ENCODE results near the gene MAML3. TPM values are rescaled to one million over a fixed set of nuclear protein-coding genes. Genes with fewer than 3 reads are reported as not detected.
A peak's percentile ranks its signal among the peaks of the same experiment; 100 is the strongest.

The MAML3 gene
- total and polyA plus RNA-seq, 2 of the 13 experiments (the other 11 are each of a cell fraction or from before 2014, with no cell fraction given) = 0.05 to 0.13 TPM

DNA sequence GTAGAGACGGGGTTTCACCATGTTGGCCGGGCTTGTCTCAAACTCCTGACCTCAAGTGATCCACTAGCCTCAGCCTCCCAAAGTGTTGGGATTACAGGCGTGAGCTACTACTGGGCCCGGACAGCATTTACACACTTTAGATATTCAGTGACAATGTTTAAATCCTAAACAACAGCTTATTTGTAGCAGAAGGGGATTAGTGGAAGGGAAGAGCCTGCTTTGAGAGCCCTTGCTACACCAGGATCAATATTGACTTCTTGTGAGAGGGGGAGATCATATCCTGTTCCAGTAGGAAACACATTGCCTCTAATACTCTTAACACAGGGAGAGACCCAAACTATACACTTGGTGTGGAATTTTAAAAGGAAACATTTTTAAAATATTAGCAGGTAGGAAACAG lies 481.3 kb downstream of the MAML3 start (continued):
- peak; percentile 18; the same call in 1 of the 2 replicates for TF ChIP-seq RXRB (CRISPR knock-in tag; IDR thresholded peaks at IDR 0.05; ENCODE audit: borderline replicate concordance)
- TF ChIP-seq FOXA1 (IDR thresholded peaks at IDR 0.05) = no peak
- peak; percentile 56 for TF ChIP-seq FOXA1 (CRISPR knock-in tag; IDR thresholded peaks at IDR 0.05)
- peak; percentile 37 for TF ChIP-seq MED1 (CRISPR knock-in tag; IDR thresholded peaks at IDR 0.05)

DNA sequence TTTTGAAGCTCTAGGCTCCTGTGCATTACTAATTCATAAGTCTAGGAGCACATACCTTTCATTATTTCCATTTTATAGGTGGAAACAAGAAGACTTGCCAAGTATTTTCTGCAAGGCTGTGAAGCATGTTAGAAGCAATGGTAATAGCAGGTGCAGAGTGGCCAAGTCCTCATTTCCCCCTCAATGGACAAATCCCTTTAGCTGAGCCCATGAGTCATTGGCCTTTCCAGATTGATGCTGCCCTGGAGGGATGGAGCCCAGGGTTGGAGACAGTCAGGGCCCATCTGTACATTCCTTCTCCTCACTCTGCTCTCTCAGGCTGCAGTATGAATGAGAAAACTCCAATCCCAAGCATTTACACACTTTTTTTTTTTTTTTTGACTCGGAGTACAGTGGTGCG lies 481.8 kb downstream of the MAML3 start:
- no peak overlapping the region for H2AFZ ChIP-seq (ENCODE audit: low read length)
- ATAC-seq (peak; percentile 22; the same call in 2 of the 3 replicates), FAIRE-seq (no peak), DNase-seq (ENCODE audit: low spot score) (no peak)
- H3K9ac ChIP-seq (ENCODE audit: insufficient read depth, low read depth, low read length) = no peak overlapping the region
- H3K79me2 ChIP-seq (ENCODE audit: insufficient read depth, low read length) = peaks cover 100% of the 10 kb centered on the region
- ChIA-PET CTCF (ENCODE audit: low intra/inter-chr PET ratio, low total read pairs) (no interaction called here), POLR2A (interaction anchor here (0.8 kb wide), 1 partner anchor 11 kb away, joined by 4 read pairs; no protein-coding TSS in a partner anchor)
- no TSS peak for BruUV-seq (replicated peaks)
- intact Hi-C loops (cut with micrococcal nuclease; ENCODE audit: unreplicated experiment) (no loop called here), in situ Hi-C loops (cut with HindIII; ENCODE audit: extremely low pct_ligation_motif_present, low pct_unique_long_range_greater_than_20kb) (no loop called here)
- 70% methylated on average over 2 of the region's 2 CpGs for WGBS (ENCODE audit: low lambda C conversion rate)
- no peaks in the 10 kb centered on the region for H3K27me3 ChIP-seq (ENCODE audit: control insufficient read depth in 1 of 2, insufficient read depth in 2 of 2, low read length in 2 of 2)
- H4K20me1 ChIP-seq (ENCODE audit: insufficient read depth, low read length) = peaks cover 82% of the 10 kb centered on the region
- peak overlapping the region in 1 of 3 experiments; percentile 15; a peak in 2 of 6 replicates for H3K4me3 ChIP-seq (replicated peaks in 1 of 3; ENCODE audit: insufficient read depth in 1 of 3, low read depth in 2 of 3, low read length in 3 of 3)
- H3K4me2 ChIP-seq (ENCODE audit: low read depth, low read length) = peak overlapping the region; percentile 33; the same call in 1 of the 2 replicates
- peaks cover 98% of the 10 kb centered on the region for H3K4me1 ChIP-seq (ENCODE audit: insufficient read depth, low read length)
- H3K27ac ChIP-seq (ENCODE audit: extremely low read length, insufficient read depth, low read length) = peak overlapping the region; percentile 30
- no peaks in the 10 kb centered on the region for H3K9me3 ChIP-seq (ENCODE audit: low read length)
- H3K36me3 ChIP-seq (replicated peaks in 1 of 2; ENCODE audit: control insufficient read depth in 1 of 2, insufficient read depth in 2 of 2, low read length in 2 of 2) = peaks cover 17 to 51% of the 10 kb centered on the region in 2 experiments
- TF ChIP-seq ISX (CRISPR knock-in tag; conservative IDR thresholded peaks at IDR 0.05) = no peak
- no peak for TF ChIP-seq ZNF772 (CRISPR knock-in tag; IDR thresholded peaks at IDR 0.05)
- TF ChIP-seq, protein P1, sequence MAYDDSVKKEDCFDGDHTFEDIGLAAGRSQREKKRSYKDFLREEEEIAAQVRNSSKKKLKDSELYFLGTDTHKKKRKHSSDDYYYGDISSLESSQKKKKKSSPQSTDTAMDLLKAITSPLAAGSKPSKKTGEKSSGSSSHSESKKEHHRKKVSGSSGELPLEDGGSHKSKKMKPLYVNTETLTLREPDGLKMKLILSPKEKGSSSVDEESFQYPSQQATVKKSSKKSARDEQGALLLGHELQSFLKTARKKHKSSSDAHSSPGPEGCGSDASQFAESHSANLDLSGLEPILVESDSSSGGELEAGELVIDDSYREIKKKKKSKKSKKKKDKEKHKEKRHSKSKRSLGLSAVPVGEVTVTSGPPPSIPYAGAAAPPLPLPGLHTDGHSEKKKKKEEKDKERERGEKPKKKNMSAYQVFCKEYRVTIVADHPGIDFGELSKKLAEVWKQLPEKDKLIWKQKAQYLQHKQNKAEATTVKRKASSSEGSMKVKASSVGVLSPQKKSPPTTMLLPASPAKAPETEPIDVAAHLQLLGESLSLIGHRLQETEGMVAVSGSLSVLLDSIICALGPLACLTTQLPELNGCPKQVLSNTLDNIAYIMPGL (CRISPR knock-in tag; IDR thresholded peaks at IDR 0.05; ENCODE audit: borderline replicate concordance in 1 of 2, low read depth in 1 of 2) = no peak
- no peak for TF ChIP-seq ZC3H4 (CRISPR knock-in tag; IDR thresholded peaks at IDR 0.05; ENCODE audit: borderline replicate concordance)
- TF ChIP-seq ZKSCAN8 (CRISPR knock-in tag; IDR thresholded peaks at IDR 0.05; ENCODE audit: borderline replicate concordance) = no peak
- TF ChIP-seq MXD4 (CRISPR knock-in tag; IDR thresholded peaks at IDR 0.05) = no peak
- TF ChIP-seq FOXM1 (CRISPR knock-in tag; IDR thresholded peaks at IDR 0.05) = no peak
- TF ChIP-seq, protein P2, sequence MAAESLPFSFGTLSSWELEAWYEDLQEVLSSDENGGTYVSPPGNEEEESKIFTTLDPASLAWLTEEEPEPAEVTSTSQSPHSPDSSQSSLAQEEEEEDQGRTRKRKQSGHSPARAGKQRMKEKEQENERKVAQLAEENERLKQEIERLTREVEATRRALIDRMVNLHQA (CRISPR knock-in tag; IDR thresholded peaks at IDR 0.05) = no peak
- TF ChIP-seq NCOA1 (CRISPR knock-in tag; IDR thresholded peaks at IDR 0.05) = no peak
- TF ChIP-seq KAT2B (IDR thresholded peaks at IDR 0.05; ENCODE audit: borderline replicate concordance, low read depth, low read length) = no peak
- no peak for TF ChIP-seq NFKB2 (CRISPR knock-in tag; IDR thresholded peaks at IDR 0.05; ENCODE audit: borderline replicate concordance)
- TF ChIP-seq KDM6A (CRISPR knock-in tag; IDR thresholded peaks at IDR 0.05; ENCODE audit: low read depth) = no peak
- TF ChIP-seq, protein P3, sequence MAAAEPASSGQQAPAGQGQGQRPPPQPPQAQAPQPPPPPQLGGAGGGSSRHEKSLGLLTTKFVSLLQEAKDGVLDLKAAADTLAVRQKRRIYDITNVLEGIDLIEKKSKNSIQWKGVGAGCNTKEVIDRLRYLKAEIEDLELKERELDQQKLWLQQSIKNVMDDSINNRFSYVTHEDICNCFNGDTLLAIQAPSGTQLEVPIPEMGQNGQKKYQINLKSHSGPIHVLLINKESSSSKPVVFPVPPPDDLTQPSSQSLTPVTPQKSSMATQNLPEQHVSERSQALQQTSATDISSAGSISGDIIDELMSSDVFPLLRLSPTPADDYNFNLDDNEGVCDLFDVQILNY (CRISPR knock-in tag; conservative IDR thresholded peaks at IDR 0.05) = no peak

Data from HepG2 (cell line).